ENCODE data around the gene SCFD2. TPM values are rescaled to one million over a fixed set of nuclear protein-coding genes. Genes with fewer than 3 reads are reported as not detected.
"Not testable (repeated sequence)": the region's sequence is repeated elsewhere in the genome, so short reads cannot be mapped to it uniquely, and the experiment has no call there.

The SCFD2 gene
- total RNA-seq, 1 experiment from 2014 or later, result 8.1 TPM

DNA sequence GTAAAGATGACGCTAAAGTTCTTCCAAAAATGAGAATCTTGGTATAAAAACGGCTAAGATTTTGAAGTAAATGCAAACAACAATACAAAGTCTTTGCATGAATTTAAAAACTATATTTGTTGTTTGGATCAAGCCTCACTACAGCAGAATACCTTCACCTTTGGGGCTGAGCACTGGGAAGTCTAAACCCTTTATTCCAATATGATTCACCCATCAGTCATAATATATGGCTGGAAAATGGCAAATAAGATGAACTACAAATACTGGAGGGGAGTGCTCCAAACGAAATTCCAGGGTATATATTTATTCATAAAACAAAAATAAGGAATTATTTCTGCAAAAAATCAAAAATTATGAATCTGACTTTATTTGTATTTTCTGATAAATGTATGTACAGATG, 138.4 kb downstream of the SCFD2 start:
- no peaks in the 10 kb centered on the region for H3F3A ChIP-seq (ENCODE audit: insufficient read depth, low read depth)
- H3K9me2 ChIP-seq (ENCODE audit: insufficient read depth), result no peaks in the 10 kb centered on the region; the same call in 1 of the 2 replicates
- no peaks in the 10 kb centered on the region for H3K4me1 ChIP-seq (replicated peaks; ENCODE audit: insufficient read depth)
- H3K27ac ChIP-seq, result no peak overlapping the region
- H2AFZ ChIP-seq, result no peak overlapping the region
- no peak for TF ChIP-seq EZH2 (IDR thresholded peaks at IDR 0.05; ENCODE audit: low read depth)
- TF ChIP-seq, protein P1, sequence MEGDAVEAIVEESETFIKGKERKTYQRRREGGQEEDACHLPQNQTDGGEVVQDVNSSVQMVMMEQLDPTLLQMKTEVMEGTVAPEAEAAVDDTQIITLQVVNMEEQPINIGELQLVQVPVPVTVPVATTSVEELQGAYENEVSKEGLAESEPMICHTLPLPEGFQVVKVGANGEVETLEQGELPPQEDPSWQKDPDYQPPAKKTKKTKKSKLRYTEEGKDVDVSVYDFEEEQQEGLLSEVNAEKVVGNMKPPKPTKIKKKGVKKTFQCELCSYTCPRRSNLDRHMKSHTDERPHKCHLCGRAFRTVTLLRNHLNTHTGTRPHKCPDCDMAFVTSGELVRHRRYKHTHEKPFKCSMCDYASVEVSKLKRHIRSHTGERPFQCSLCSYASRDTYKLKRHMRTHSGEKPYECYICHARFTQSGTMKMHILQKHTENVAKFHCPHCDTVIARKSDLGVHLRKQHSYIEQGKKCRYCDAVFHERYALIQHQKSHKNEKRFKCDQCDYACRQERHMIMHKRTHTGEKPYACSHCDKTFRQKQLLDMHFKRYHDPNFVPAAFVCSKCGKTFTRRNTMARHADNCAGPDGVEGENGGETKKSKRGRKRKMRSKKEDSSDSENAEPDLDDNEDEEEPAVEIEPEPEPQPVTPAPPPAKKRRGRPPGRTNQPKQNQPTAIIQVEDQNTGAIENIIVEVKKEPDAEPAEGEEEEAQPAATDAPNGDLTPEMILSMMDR (conservative IDR thresholded peaks at IDR 0.05), result no peak
- no peak overlapping the region for H3K4me2 ChIP-seq
- H4K20me1 ChIP-seq (ENCODE audit: insufficient read depth), result no peaks in the 10 kb centered on the region
- H3K79me2 ChIP-seq (ENCODE audit: low read depth), result no peaks in the 10 kb centered on the region
- no peaks in the 10 kb centered on the region for H3K36me3 ChIP-seq (ENCODE audit: low read depth)
- no peaks in the 10 kb centered on the region for H3K9me3 ChIP-seq (ENCODE audit: insufficient read depth, low read depth)
- DNase-seq, result no peak
- no peak overlapping the region for H3K4me3 ChIP-seq
- ChIA-PET POLR2A (ENCODE audit: unreplicated experiment) (no interaction called here), CTCF (no interaction called here)
- no peaks in the 10 kb centered on the region for H3K27me3 ChIP-seq (ENCODE audit: insufficient read depth, low read depth)
- intact Hi-C loops (cut with micrococcal nuclease; ENCODE audit: unreplicated experiment), result loop anchor here (10.0 kb wide), 1 partner anchor 487 kb away; no protein-coding TSS in a partner anchor
- BruUV-seq (replicated peaks), result no TSS peak

DNA sequence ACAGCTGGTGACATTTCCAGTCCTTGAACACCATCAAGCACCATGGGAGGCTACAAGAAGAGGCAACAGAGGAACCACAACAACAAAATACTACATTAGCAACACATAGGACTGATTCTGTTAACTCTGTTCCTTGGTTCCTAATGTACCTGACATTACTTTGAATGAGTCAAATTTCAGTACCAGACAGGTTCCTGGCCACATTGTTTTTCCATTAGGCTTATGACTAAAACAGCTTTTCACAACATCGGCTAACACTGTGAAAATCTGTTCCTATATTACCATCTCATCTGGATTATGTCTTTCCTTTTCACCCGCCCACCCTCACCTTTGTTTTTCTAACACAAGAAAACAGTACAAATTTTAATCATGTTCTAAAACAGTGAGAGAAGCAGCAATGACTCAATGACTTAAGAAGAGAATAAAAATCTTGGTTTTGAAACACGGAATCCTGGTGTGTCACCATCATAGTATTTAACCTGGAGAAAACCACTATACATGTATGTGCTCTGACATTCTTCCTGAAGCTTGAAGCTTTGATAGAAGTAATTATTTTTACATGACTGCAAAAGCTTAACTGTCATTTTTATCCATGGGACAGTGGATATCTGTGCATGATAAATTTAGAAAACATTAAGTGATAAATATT, 143.9 kb downstream of the SCFD2 start:
- intact Hi-C loops (cut with micrococcal nuclease; ENCODE audit: unreplicated experiment), result loop anchor here (10.0 kb wide), 1 partner anchor 493 kb away; no protein-coding TSS in a partner anchor
- TF ChIP-seq EZH2 (IDR thresholded peaks at IDR 0.05; ENCODE audit: low read depth), result no peak
- TF ChIP-seq, protein P1 (conservative IDR thresholded peaks at IDR 0.05), result no peak
- Histone ChIP-seq H3K4me1 (replicated peaks; ENCODE audit: insufficient read depth) (no peaks in the 10 kb centered on the region), H3K79me2 (ENCODE audit: low read depth) (no peaks in the 10 kb centered on the region), H2AFZ (no peak overlapping the region), H3K9me2 (ENCODE audit: insufficient read depth) (no peaks in the 10 kb centered on the region), H3K27me3 (ENCODE audit: insufficient read depth, low read depth) (no peaks in the 10 kb centered on the region), H3K4me2 (no peak overlapping the region), H3K4me3 (no peak overlapping the region), H3K9me3 (ENCODE audit: insufficient read depth, low read depth) (no peaks in the 10 kb centered on the region), H4K20me1 (ENCODE audit: insufficient read depth) (no peaks in the 10 kb centered on the region), H3K36me3 (ENCODE audit: low read depth) (no peaks in the 10 kb centered on the region), H3F3A (ENCODE audit: insufficient read depth, low read depth) (no peaks in the 10 kb centered on the region), H3K27ac (no peak overlapping the region)
- CTCF ChIA-PET, result no interaction called here
- DNase-seq, result no peak
- POLR2A ChIA-PET (ENCODE audit: unreplicated experiment), result no interaction called here
- no TSS peak for BruUV-seq (replicated peaks)

DNA sequence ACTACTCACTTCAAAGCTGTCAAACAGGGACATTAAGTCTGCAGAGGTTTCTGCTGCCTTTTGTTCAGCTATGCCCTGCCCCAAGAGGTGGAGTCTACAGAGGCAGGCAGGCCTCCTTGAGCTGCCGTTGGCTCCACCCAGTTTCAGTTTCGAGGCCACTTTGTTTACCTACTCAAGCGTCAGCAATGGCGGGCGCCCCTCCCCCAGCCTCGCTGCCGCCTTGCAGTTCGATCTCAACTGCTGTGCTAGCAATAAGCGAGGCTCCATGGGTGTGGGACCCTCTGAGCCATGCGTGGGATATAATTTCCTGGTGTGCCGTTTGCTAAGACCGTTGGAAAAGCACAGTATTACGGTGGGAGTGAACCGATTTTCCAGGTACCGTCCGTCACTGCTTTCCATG, 146.7 kb downstream of the SCFD2 start:
- BruUV-seq (replicated peaks); H3K27me3 ChIP-seq (ENCODE audit: insufficient read depth, low read depth); H3K9me3 ChIP-seq (ENCODE audit: insufficient read depth, low read depth); H2AFZ ChIP-seq; H3K4me2 ChIP-seq; POLR2A ChIA-PET (ENCODE audit: unreplicated experiment); H3K4me3 ChIP-seq; H3F3A ChIP-seq (ENCODE audit: insufficient read depth, low read depth); H3K79me2 ChIP-seq (ENCODE audit: low read depth); H4K20me1 ChIP-seq (ENCODE audit: insufficient read depth); H3K27ac ChIP-seq; DNase-seq; H3K4me1 ChIP-seq (replicated peaks; ENCODE audit: insufficient read depth); H3K36me3 ChIP-seq (ENCODE audit: low read depth); H3K9me2 ChIP-seq (ENCODE audit: insufficient read depth); CTCF ChIA-PET; intact Hi-C loops (cut with micrococcal nuclease; ENCODE audit: unreplicated experiment): not testable (repeated sequence)

DNA sequence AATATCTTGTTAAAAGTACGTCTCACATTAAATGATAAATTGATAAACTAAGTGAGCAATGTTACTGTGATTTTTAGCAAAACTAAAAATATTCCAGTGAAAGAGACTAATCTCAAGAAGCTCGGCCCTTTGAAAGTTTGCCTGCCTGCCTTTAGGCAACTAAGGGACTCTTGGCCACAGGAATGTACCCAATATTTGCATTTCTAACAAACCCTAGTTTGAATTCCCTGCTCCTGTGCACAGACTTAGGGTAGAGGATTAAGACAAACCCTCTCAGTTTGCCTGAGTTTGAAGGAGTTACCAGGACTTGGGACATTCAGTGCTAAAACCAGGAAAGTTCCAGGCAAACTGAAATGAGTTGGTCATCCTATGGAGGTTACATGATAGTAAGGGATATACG, 157.1 kb downstream of the SCFD2 start:
- intact Hi-C loops (cut with micrococcal nuclease; ENCODE audit: unreplicated experiment), result no loop called here
- H3K27ac ChIP-seq, result no peak overlapping the region
- ChIA-PET POLR2A (ENCODE audit: unreplicated experiment) (no interaction called here), CTCF (no interaction called here)
- H3K79me2 ChIP-seq (ENCODE audit: low read depth), result no peaks in the 10 kb centered on the region
- H3K27me3 ChIP-seq (ENCODE audit: insufficient read depth, low read depth), result no peaks in the 10 kb centered on the region
- H3K9me2 ChIP-seq (ENCODE audit: insufficient read depth), result no peaks in the 10 kb centered on the region
- H2AFZ ChIP-seq, result no peak overlapping the region
- no peaks in the 10 kb centered on the region for H3F3A ChIP-seq (ENCODE audit: insufficient read depth, low read depth)
- no peak for TF ChIP-seq EZH2 (IDR thresholded peaks at IDR 0.05; ENCODE audit: low read depth)
- TF ChIP-seq, protein P1 (conservative IDR thresholded peaks at IDR 0.05), result no peak
- no peak overlapping the region for H3K4me3 ChIP-seq
- no peak for DNase-seq
- no peaks in the 10 kb centered on the region for H4K20me1 ChIP-seq (ENCODE audit: insufficient read depth)
- no peak overlapping the region for H3K4me2 ChIP-seq
- H3K36me3 ChIP-seq (ENCODE audit: low read depth), result no peaks in the 10 kb centered on the region
- no TSS peak for BruUV-seq (replicated peaks)
- no peaks in the 10 kb centered on the region for H3K4me1 ChIP-seq (replicated peaks; ENCODE audit: insufficient read depth)
- H3K9me3 ChIP-seq (ENCODE audit: insufficient read depth, low read depth), result no peaks in the 10 kb centered on the region

Data from PC-9 (cell line).